Endodermal cell (in vitro differentiated cells): ENCODE data around the gene GFPT2. TPM values are rescaled to one million over a fixed set of nuclear protein-coding genes. Genes with fewer than 3 reads are reported as not detected.

Source experiments
- DNase-seq: peaks from one replicate; pipeline ENCODE4 v3.0.0-alpha.2; 2017
- H3K27ac ChIP-seq: 2 replicates; pipeline ENCODE4 v1.5.1; 2013; ENCODE audit warnings: mild to moderate bottlenecking, low read depth, low read length, moderate library complexity
- H3K27me3 ChIP-seq: 2 replicates; pipeline ENCODE4 v1.6.1; 2013; ENCODE audit warnings: mild to moderate bottlenecking, low read length, moderate library complexity; ENCODE audit not compliant: insufficient read depth, control insufficient read depth, poor library complexity, severe bottlenecking
- H3K36me3 ChIP-seq: 2 replicates; pipeline ENCODE4 v1.7.0; 2013; ENCODE audit warnings: mild to moderate bottlenecking, low read length, moderate library complexity; ENCODE audit not compliant: control insufficient read depth, insufficient read depth
- H3K4me1 ChIP-seq: one replicate; pipeline ENCODE4 v1.7.0; 2013; ENCODE audit warnings: low read length; ENCODE audit not compliant: control insufficient read depth, insufficient read depth
- H3K4me3 ChIP-seq: 2 replicates; pipeline ENCODE4 v1.5.1; 2013; ENCODE audit warnings: mild to moderate bottlenecking, low read length, moderate library complexity
- H3K9ac ChIP-seq: 2 replicates; pipeline ENCODE4 v1.6.1; 2013; ENCODE audit warnings: mild to moderate bottlenecking, low read length, moderate library complexity; ENCODE audit not compliant: poor library complexity, severe bottlenecking; ENCODE audit errors: extremely low read depth
- H3K9me3 ChIP-seq: 2 replicates; pipeline ENCODE4 v1.6.1; 2013; ENCODE audit warnings: mild to moderate bottlenecking, low read length, moderate library complexity; ENCODE audit not compliant: control insufficient read depth
- H3K27ac Mint-ChIP-seq: 2 replicates; pipeline ENCODE4 v1.8.0; 2020; ENCODE audit warnings: mixed read lengths
- H3K27me3 Mint-ChIP-seq: 2 replicates; pipeline ENCODE4 v1.8.0; 2021; ENCODE audit warnings: mild to moderate bottlenecking, mixed read lengths; ENCODE audit not compliant: insufficient read depth
- H3K36me3 Mint-ChIP-seq: 2 replicates; pipeline ENCODE4 v1.8.0; 2020; ENCODE audit warnings: low read depth, mixed read lengths
- H3K4me1 Mint-ChIP-seq: 2 replicates; pipeline ENCODE4 v1.8.0; 2020; ENCODE audit warnings: mixed read lengths
- H3K4me3 Mint-ChIP-seq: 2 replicates; pipeline ENCODE4 v1.8.0; 2020; ENCODE audit warnings: mild to moderate bottlenecking, moderate library complexity, mixed read lengths
- H3K9me3 Mint-ChIP-seq: 2 replicates; pipeline ENCODE4 v1.8.0; 2020; ENCODE audit warnings: mild to moderate bottlenecking, mixed read lengths
- WGBS, 2 experiments: methylation state at CpG; one replicate each; pipeline versions ENCODE4 v1.1.5 to v1.1.7; 2013; ENCODE audit warnings: missing lambda C conversion rate in 2 of 2, mixed read lengths in 1 of 2; ENCODE audit not compliant: insufficient coverage in 1 of 2, insufficient read length in 1 of 2; 5-methylcytosine and 5-hydroxymethylcytosine counted together
- total RNA-seq, 2 donors: library from RNA; stranded (reverse); fragmentation: NEBNext Ultra II Directional in 1 of 2; extraction: Animal tissue kit (Norgen Biotek cat#: 25700) in 1 of 2; gene quantifications; 2 replicates in 1 of 2; 3 replicates in 1 of 2; pipeline ENCODE4 v1.2.1, GENCODE V29; 2021
- TF ChIP-seq, protein P1 (sequence below): fragments of 200-600 bp; sonication (generic); conservative IDR thresholded peaks from 2 replicates; pipeline ENCODE4 v1.5.0; 2021; ENCODE audit warnings: antibody characterized with exemption, mild to moderate bottlenecking

The GFPT2 gene
- total RNA-seq, 2 donors from 2014 or later, result 19.5 to 37.3 TPM

GRCh38 chr5:180395540-180396274 lies 42.6 kb upstream of the GFPT2 start:
- no peaks in the 10 kb centered on the region for H3K4me1 ChIP-seq
- H3K27ac ChIP-seq, result no peak overlapping the region
- WGBS, 2 experiments, result 93 to 95% methylated on average over 11 to 16 of the region's 16 CpGs
- no peaks in the 10 kb centered on the region for H3K9me3 ChIP-seq
- H3K27ac Mint-ChIP-seq, result no peak overlapping the region
- no peaks in the 10 kb centered on the region for H3K4me1 Mint-ChIP-seq
- no peaks in the 10 kb centered on the region for H3K27me3 Mint-ChIP-seq
- DNase-seq, result no peak
- no peaks in the 10 kb centered on the region for H3K9me3 Mint-ChIP-seq
- H3K27me3 ChIP-seq, result no peaks in the 10 kb centered on the region
- TF ChIP-seq, protein P1, sequence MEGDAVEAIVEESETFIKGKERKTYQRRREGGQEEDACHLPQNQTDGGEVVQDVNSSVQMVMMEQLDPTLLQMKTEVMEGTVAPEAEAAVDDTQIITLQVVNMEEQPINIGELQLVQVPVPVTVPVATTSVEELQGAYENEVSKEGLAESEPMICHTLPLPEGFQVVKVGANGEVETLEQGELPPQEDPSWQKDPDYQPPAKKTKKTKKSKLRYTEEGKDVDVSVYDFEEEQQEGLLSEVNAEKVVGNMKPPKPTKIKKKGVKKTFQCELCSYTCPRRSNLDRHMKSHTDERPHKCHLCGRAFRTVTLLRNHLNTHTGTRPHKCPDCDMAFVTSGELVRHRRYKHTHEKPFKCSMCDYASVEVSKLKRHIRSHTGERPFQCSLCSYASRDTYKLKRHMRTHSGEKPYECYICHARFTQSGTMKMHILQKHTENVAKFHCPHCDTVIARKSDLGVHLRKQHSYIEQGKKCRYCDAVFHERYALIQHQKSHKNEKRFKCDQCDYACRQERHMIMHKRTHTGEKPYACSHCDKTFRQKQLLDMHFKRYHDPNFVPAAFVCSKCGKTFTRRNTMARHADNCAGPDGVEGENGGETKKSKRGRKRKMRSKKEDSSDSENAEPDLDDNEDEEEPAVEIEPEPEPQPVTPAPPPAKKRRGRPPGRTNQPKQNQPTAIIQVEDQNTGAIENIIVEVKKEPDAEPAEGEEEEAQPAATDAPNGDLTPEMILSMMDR, result no peak
- no peak overlapping the region for H3K4me3 ChIP-seq
- no peaks in the 10 kb centered on the region for H3K36me3 Mint-ChIP-seq
- H3K4me3 Mint-ChIP-seq, result no peak overlapping the region
- no peak overlapping the region for H3K9ac ChIP-seq
- no peaks in the 10 kb centered on the region for H3K36me3 ChIP-seq

GRCh38 chr5:180394031-180394636 lies 41.0 kb upstream of the GFPT2 start:
- no peaks in the 10 kb centered on the region for H3K27me3 Mint-ChIP-seq
- H3K9me3 ChIP-seq, result no peaks in the 10 kb centered on the region
- H3K27me3 ChIP-seq, result no peaks in the 10 kb centered on the region
- no peaks in the 10 kb centered on the region for H3K4me1 ChIP-seq
- H3K27ac ChIP-seq, result no peak overlapping the region
- no peak overlapping the region for H3K4me3 Mint-ChIP-seq
- DNase-seq, result peak; percentile 68
- no peak overlapping the region for H3K27ac Mint-ChIP-seq
- TF ChIP-seq, protein P1, result peak; percentile 36
- 93 to 100% methylated on average over 3 to 13 of the region's 13 CpGs for WGBS, 2 experiments
- no peaks in the 10 kb centered on the region for H3K36me3 Mint-ChIP-seq
- no peak overlapping the region for H3K4me3 ChIP-seq
- H3K9ac ChIP-seq, result no peak overlapping the region
- H3K36me3 ChIP-seq, result no peaks in the 10 kb centered on the region
- peaks cover 8% of the 10 kb centered on the region for H3K4me1 Mint-ChIP-seq
- no peaks in the 10 kb centered on the region for H3K9me3 Mint-ChIP-seq

DNA sequence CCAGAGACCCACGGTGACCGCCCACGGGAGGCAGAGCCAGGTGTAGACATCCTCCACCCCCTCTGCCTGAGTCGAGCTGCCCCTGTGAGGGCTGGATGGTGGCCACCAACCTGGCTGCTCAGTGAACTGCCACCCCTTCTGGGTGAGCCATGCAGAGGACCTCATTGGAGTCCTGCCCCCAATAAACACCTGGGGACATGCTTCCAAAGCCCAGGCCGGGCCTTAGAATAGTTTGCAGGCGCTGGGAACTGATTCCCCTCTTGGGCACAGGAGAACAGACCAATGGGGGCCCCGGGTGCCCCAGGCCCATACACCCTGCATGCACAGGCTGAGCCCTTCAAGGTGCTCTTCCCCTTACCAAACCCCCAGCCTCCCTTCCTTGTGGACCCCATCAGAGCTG lies 38.1 kb upstream of the GFPT2 start:
- DNase-seq, result no peak
- TF ChIP-seq, protein P1, result no peak
- H3K36me3 Mint-ChIP-seq, result no peaks in the 10 kb centered on the region
- Histone ChIP-seq H3K9ac (no peak overlapping the region), H3K9me3 (no peaks in the 10 kb centered on the region), H3K4me3 (no peak overlapping the region), H3K4me1 (no peaks in the 10 kb centered on the region), H3K27me3 (no peaks in the 10 kb centered on the region), H3K36me3 (no peaks in the 10 kb centered on the region), H3K27ac (no peak overlapping the region)
- no peaks in the 10 kb centered on the region for H3K27me3 Mint-ChIP-seq
- H3K4me3 Mint-ChIP-seq, result no peak overlapping the region
- WGBS, 2 experiments, result 89% methylated on average over 3 to 7 of the region's 7 CpGs
- H3K4me1 Mint-ChIP-seq, result peaks cover 8% of the 10 kb centered on the region
- H3K27ac Mint-ChIP-seq, result no peak overlapping the region
- H3K9me3 Mint-ChIP-seq, result no peaks in the 10 kb centered on the region
